ENCODE data around the gene TLR5. TPM values are rescaled to one million over a fixed set of nuclear protein-coding genes. Genes with fewer than 3 reads are reported as not detected.

The TLR5 gene
- total RNA-seq, 1 donor from 2014 or later, result 0.22 TPM

DNA sequence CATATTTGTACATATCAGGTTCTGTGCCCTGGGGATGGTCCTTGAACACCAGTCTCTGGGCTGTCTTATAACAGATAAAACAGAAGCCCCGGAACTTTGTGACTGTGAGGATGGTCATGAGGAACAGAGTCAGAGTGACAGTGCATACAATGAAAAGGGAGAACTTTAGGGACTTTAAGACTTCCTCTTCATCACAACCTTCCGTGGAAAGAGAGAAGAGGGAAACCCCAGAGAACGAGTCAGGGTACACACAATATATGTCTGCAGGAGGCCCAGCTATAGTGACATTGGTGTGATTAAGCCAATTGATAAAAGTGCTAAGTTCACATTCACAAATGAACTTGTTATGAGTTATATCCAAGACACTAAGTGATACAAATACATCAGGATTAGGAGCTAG is 32.1 kb downstream of the TLR5 start:
- TF ChIP-seq CTCF (IDR thresholded peaks at IDR 0.05), result no peak
- Mint-ChIP-seq H3K4me3 (ENCODE audit: unreplicated experiment) (no peak overlapping the region), H3K4me1 (ENCODE audit: low read depth) (peaks cover 8% of the 10 kb centered on the region), H3K9me3 (ENCODE audit: low read depth) (no peaks in the 10 kb centered on the region), H3K27ac (ENCODE audit: unreplicated experiment) (no peak overlapping the region), H3K36me3 (ENCODE audit: low read depth) (no peaks in the 10 kb centered on the region), H3K27me3 (ENCODE audit: low read depth) (peaks cover 27% of the 10 kb centered on the region)
- DNase-seq (ENCODE audit: low spot score), result no peak

DNA sequence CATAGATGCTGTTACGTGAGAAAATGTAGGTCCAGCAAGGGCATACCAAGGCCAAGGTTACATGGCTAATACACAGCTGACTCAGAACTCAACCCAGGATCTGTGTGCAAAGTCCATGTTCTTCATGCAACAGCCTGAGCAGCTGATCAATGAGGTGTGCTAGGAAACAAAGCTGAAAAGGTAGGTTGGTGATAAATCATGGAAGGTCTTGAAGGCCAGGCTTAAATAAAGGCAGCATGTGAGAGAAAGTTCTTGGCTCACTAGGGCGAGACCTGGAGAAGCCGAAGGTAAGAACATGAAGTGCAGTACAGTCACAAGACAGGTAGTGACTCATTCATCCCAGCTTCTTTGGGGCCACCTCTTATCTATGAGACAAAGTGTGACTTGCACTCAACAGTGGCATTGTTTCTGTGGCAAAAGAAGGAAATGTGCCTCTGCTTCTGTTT is 33.4 kb downstream of the TLR5 start:
- H3K4me1 Mint-ChIP-seq (ENCODE audit: low read depth), result peaks cover 4% of the 10 kb centered on the region
- no peak for DNase-seq (ENCODE audit: low spot score)
- no peaks in the 10 kb centered on the region for H3K36me3 Mint-ChIP-seq (ENCODE audit: low read depth)
- no peak overlapping the region for H3K4me3 Mint-ChIP-seq (ENCODE audit: unreplicated experiment)
- no peak for TF ChIP-seq CTCF (IDR thresholded peaks at IDR 0.05)
- H3K27ac Mint-ChIP-seq (ENCODE audit: unreplicated experiment), result no peak overlapping the region
- H3K9me3 Mint-ChIP-seq (ENCODE audit: low read depth), result no peaks in the 10 kb centered on the region
- peaks cover 27% of the 10 kb centered on the region for H3K27me3 Mint-ChIP-seq (ENCODE audit: low read depth)

- Mint-ChIP-seq H3K27ac (ENCODE audit: unreplicated experiment) (no peak overlapping the region), H3K4me1 (ENCODE audit: low read depth) (peaks cover 4% of the 10 kb centered on the region), H3K4me3 (ENCODE audit: unreplicated experiment) (no peak overlapping the region), H3K9me3 (ENCODE audit: low read depth) (no peaks in the 10 kb centered on the region), H3K36me3 (ENCODE audit: low read depth) (no peaks in the 10 kb centered on the region), H3K27me3 (ENCODE audit: low read depth) (peaks cover 24% of the 10 kb centered on the region)
- no peak for DNase-seq (ENCODE audit: low spot score)
- TF ChIP-seq CTCF (IDR thresholded peaks at IDR 0.05), result no peak
These were observed 36.2 kb downstream of the TLR5 start for GRCh38 chr1:223106856-223107255.

GRCh38 chr1:223105568-223105967 is 37.5 kb downstream of the TLR5 start:
- peaks cover 15% of the 10 kb centered on the region for H3K27me3 Mint-ChIP-seq (ENCODE audit: low read depth)
- no peaks in the 10 kb centered on the region for H3K36me3 Mint-ChIP-seq (ENCODE audit: low read depth)
- TF ChIP-seq CTCF (IDR thresholded peaks at IDR 0.05), result no peak
- no peak overlapping the region for H3K4me3 Mint-ChIP-seq (ENCODE audit: unreplicated experiment)
- DNase-seq (ENCODE audit: low spot score), result no peak
- no peak overlapping the region for H3K27ac Mint-ChIP-seq (ENCODE audit: unreplicated experiment)
- H3K4me1 Mint-ChIP-seq (ENCODE audit: low read depth), result peaks cover 4% of the 10 kb centered on the region
- peaks cover 6% of the 10 kb centered on the region for H3K9me3 Mint-ChIP-seq (ENCODE audit: low read depth)

DNA sequence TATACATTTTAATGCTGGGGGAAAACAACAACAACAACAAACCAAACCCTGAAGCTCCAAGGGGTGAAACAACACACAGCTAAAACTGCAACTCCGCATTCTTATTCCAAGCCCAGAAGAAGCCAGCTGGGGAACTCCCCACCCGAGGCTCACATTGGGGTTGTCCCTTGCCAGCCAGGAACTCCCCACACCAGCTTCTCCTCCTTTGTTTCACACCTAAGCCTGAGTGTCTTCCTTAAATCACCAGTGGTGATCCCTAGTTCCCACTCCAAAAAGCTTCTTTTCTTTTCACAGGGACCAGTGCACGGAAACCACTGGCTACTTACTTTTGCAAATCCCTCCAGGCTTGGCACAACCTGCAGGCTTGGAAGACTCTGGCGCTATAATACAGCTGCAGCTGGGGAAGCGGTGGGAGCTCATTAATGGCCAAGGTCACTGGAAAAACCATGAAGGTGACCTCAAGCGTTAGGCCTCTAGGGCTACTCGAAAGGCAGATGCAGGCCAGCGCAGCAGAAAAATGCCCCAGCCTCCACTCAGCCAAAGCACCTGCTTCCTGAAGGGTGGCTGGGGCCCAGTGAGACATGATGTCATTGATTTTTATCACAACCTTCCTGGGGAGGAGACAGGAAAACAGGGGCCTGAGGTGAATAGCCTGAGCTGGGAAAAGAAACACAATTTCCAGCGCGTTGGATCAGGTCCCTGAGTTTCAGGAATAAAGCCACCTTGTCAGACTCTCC is 40.1 kb downstream of the TLR5 start:
- H3K9me3 Mint-ChIP-seq (ENCODE audit: low read depth), result peaks cover 19% of the 10 kb centered on the region
- TF ChIP-seq CTCF (IDR thresholded peaks at IDR 0.05), result no peak
- no peak overlapping the region for H3K4me3 Mint-ChIP-seq (ENCODE audit: unreplicated experiment)
- H3K27ac Mint-ChIP-seq (ENCODE audit: unreplicated experiment), result no peak overlapping the region
- peaks cover 5% of the 10 kb centered on the region for H3K36me3 Mint-ChIP-seq (ENCODE audit: low read depth)
- DNase-seq (ENCODE audit: low spot score), result no peak
- H3K27me3 Mint-ChIP-seq (ENCODE audit: low read depth), result peaks cover 7% of the 10 kb centered on the region
- H3K4me1 Mint-ChIP-seq (ENCODE audit: low read depth), result peaks cover 4% of the 10 kb centered on the region

Measured in chondrocyte (in vitro differentiated cells).